ENCODE data around the gene AMBP. TPM values are rescaled to one million over a fixed set of nuclear protein-coding genes. Genes with fewer than 3 reads are reported as not detected.

Gene AMBP
- total RNA-seq, 2 donors from 2014 or later = not detected

DNA sequence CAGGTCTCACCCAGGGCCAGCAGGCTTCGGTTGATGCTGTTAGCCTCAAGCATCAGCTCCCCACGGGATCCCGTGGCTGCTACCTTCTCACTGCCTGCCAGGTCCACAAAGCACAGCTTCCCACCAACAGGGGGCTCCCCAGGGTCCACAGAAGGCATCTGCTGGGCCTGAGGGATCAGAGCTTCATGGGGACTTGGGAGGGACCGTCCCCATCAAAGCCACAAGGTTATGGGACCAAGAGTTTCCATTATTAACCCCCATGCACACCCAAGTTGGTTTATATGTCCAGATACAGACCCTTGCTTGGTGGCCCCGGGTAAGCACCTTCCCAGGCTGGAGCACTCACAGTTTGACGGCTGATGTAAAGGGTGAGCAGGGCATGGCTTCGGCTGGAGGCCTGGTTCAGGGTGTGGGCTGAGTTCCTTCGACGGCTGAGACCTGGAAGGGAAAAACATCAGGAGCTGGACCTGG, 18.0 kb upstream of the AMBP start:
- TF ChIP-seq, protein P1, sequence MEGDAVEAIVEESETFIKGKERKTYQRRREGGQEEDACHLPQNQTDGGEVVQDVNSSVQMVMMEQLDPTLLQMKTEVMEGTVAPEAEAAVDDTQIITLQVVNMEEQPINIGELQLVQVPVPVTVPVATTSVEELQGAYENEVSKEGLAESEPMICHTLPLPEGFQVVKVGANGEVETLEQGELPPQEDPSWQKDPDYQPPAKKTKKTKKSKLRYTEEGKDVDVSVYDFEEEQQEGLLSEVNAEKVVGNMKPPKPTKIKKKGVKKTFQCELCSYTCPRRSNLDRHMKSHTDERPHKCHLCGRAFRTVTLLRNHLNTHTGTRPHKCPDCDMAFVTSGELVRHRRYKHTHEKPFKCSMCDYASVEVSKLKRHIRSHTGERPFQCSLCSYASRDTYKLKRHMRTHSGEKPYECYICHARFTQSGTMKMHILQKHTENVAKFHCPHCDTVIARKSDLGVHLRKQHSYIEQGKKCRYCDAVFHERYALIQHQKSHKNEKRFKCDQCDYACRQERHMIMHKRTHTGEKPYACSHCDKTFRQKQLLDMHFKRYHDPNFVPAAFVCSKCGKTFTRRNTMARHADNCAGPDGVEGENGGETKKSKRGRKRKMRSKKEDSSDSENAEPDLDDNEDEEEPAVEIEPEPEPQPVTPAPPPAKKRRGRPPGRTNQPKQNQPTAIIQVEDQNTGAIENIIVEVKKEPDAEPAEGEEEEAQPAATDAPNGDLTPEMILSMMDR (IDR thresholded peaks at IDR 0.05) = no peak
- no peaks in the 10 kb centered on the region for H3K27me3 ChIP-seq

DNA sequence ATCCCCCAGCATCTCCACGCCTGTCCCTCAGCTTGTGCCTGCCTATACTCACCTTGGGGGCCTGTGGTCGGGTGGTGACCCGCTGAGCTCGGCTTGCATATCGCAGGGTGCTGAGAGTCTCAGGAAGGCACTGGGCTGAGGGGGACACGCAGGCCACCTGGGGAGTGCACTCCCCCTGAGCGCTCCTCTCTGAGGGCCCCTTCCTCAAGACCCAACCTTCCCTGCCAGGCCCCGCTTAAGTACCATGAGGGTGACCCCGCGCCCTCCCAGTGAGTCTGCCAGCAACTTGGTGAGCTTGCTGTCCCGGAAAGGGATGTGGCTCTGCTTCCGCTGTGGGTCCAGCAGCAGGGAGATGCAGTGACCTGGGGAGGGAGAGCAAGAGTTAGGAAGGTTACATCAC, 16.9 kb upstream of the AMBP start:
- no peaks in the 10 kb centered on the region for H3K36me3 ChIP-seq
- H3K4me1 ChIP-seq = peaks cover 0 to 16% of the 10 kb centered on the region in 2 donors
- H3K27ac ChIP-seq = no peak overlapping the region
- DNase-seq (ENCODE audit: low spot score) = no peak
- H3K27me3 ChIP-seq = no peaks in the 10 kb centered on the region
- no peaks in the 10 kb centered on the region for H3K9me3 ChIP-seq
- no peak overlapping the region for H3K4me3 ChIP-seq
- TF ChIP-seq, protein P1 (IDR thresholded peaks at IDR 0.05) = no peak

More for the DNA sequence above, 18.0 kb upstream of the AMBP start:
- H3K4me1 ChIP-seq = peaks cover 0 to 16% of the 10 kb centered on the region in 2 donors
- H3K9me3 ChIP-seq = no peaks in the 10 kb centered on the region
- no peak overlapping the region for H3K27ac ChIP-seq
- no peak for DNase-seq (ENCODE audit: low spot score)
- no peak overlapping the region for H3K4me3 ChIP-seq
- no peaks in the 10 kb centered on the region for H3K36me3 ChIP-seq

DNA sequence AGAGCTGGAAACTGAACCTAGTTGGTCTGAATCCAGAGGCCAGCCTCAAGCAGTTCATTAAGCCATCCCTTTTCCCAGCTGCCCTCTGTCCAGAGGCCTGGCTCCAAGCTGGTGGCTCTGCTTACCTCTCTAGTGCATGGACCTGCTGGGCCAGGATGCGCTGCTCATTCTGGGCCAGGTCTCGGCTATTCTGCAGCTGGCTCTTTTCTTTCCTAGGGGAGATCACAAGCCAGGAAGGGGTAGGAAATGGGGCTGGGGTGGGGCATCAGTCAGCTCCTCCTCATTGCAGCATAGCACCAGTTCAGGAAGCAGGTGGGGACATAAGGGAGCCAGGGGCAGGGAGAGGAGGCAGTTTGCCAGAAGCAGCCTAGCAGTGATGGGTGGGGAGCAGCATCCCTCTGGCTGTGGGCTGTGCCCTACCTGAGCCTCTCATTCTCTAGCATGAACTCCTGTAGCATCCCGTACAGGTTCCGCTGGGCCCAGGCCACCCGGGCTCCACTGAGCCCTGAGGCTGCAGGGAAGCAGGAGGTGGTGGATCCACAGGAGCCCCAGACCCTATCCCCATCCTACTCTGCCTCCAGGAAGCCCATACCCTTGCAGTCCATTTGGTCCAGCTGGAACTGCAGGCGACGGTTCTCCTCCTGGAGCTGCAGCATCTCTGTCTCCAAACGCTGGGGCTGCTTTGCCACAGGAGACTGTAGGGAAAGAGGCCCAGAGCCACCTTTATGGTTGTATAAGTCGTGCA, 15.8 kb upstream of the AMBP start:
- Histone ChIP-seq H3K36me3 (no peaks in the 10 kb centered on the region), H3K27me3 (no peaks in the 10 kb centered on the region), H3K4me3 (no peak overlapping the region), H3K4me1 (peaks cover 0 to 14% of the 10 kb centered on the region in 2 donors), H3K27ac (no peak overlapping the region), H3K9me3 (no peaks in the 10 kb centered on the region)
- DNase-seq (ENCODE audit: low spot score) = no peak
- TF ChIP-seq, protein P1 (IDR thresholded peaks at IDR 0.05) = no peak

DNA sequence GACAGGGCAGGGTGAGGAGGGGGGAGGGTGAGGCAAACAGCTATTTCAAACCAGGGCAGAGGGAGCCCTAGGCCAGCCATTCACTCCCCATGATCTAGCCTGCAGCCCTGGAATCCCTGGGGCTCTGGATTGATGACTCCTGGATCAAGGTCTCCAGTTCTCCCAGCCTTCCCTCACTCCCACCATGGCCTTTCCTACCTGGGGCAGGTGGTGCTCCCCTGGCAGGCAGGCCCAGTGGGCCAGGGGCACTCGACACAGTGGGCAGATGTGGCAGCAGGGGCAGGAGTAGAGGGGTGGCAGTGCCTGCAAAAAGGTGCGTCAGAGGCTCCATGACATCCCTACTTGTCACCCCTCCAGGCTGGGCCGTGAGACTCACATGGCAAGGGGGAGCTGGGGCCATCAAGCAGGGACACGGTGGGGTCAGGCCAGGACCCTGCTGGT, 15.0 kb upstream of the AMBP start:
- DNase-seq (ENCODE audit: low spot score) = no peak
- Histone ChIP-seq H3K4me1 (peaks cover 0 to 6% of the 10 kb centered on the region in 2 donors), H3K4me3 (no peak overlapping the region), H3K36me3 (no peaks in the 10 kb centered on the region), H3K27me3 (no peaks in the 10 kb centered on the region), H3K27ac (no peak overlapping the region), H3K9me3 (no peaks in the 10 kb centered on the region)
- TF ChIP-seq, protein P1 (IDR thresholded peaks at IDR 0.05) = no peak

DNA sequence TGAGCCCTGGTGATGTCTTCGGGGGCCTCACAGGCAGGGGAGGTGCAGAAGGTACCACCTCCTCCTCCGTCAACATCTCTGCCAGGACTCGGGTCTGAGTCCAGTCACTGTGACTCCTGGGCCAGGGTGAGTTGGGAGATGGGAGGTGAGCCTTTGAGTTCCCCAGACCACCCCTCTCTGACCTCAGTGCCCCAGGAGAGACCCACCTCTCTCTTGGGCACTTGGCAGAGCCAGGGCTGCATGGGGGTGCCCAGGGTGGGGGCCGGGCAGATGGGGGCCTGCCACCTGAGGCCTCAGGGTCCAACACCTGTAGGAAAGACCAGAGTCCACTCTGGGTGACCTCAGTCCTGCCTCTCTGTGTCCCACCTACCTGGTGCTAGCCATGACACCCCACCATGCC, 14.2 kb upstream of the AMBP start:
- Histone ChIP-seq H3K4me1 (no peaks in the 10 kb centered on the region), H3K4me3 (no peak overlapping the region), H3K36me3 (no peaks in the 10 kb centered on the region), H3K27ac (no peak overlapping the region), H3K27me3 (no peaks in the 10 kb centered on the region), H3K9me3 (no peaks in the 10 kb centered on the region)
- TF ChIP-seq, protein P1 (IDR thresholded peaks at IDR 0.05) = no peak
- no peak for DNase-seq (ENCODE audit: low spot score)

All from right atrium auricular region (tissue), 2 donors.